ENCODE data around the gene ATP6AP2. TPM values are rescaled to one million over a fixed set of nuclear protein-coding genes. Genes with fewer than 3 reads are reported as not detected.

ATP6AP2 gene
- total RNA-seq, 1 donor from 2014 or later: 85.7 TPM

DNA sequence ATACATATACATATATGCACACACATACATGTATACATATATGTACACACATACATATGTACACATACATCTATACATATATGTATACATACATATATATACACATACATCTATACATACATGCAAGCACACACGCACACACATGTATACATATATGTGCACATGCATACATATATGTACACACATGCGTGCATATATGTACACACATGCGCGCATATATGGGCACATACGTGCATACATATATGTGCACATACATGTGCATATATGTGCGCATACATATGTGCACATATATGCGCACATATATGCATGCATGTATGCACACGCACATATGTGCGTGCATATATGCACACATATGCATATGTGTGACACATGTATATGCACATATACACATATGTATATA is 35.2 kb downstream of the ATP6AP2 start:
- no peak for DNase-seq (ENCODE audit: extremely low spot score in 2 of 2)
- H3K4me3 ChIP-seq: no peak overlapping the region
- H3K27me3 ChIP-seq: no peaks in the 10 kb centered on the region
- H3K27ac ChIP-seq: no peak overlapping the region
- H3K4me1 ChIP-seq: no peaks in the 10 kb centered on the region
- H3K9me3 ChIP-seq: no peaks in the 10 kb centered on the region
- intact Hi-C loops (cut with DNase I): no loop called here
- TF ChIP-seq POLR2AphosphoS5 (IDR thresholded peaks at IDR 0.05; ENCODE audit: insufficient read depth in 1 of 2, low read depth in 1 of 2) (no peak), POLR2A (IDR thresholded peaks at IDR 0.05) (no peak)
- TF ChIP-seq, protein P1, sequence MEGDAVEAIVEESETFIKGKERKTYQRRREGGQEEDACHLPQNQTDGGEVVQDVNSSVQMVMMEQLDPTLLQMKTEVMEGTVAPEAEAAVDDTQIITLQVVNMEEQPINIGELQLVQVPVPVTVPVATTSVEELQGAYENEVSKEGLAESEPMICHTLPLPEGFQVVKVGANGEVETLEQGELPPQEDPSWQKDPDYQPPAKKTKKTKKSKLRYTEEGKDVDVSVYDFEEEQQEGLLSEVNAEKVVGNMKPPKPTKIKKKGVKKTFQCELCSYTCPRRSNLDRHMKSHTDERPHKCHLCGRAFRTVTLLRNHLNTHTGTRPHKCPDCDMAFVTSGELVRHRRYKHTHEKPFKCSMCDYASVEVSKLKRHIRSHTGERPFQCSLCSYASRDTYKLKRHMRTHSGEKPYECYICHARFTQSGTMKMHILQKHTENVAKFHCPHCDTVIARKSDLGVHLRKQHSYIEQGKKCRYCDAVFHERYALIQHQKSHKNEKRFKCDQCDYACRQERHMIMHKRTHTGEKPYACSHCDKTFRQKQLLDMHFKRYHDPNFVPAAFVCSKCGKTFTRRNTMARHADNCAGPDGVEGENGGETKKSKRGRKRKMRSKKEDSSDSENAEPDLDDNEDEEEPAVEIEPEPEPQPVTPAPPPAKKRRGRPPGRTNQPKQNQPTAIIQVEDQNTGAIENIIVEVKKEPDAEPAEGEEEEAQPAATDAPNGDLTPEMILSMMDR (IDR thresholded peaks at IDR 0.05): no peak
- no peaks in the 10 kb centered on the region for H3K36me3 ChIP-seq

DNA sequence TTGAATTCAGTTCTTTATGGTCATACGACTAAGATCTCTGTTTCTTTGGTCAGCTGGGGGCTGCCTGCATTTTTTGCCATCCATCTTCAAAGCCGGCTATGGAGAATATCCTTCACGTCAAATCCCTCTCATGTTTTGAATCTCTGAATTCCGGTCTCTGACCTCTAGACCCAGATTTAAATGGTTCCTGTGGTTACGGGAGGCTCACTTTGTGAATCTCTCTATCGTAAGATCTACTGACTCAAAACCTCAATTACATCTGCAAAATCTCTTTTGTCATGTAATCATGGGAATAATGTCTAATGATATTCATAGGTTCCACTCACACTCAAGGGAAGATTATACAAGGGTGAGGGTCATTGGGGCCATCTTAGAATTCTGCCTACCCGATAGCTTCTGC is 36.8 kb downstream of the ATP6AP2 start:
- H3K4me1 ChIP-seq: no peaks in the 10 kb centered on the region
- no peaks in the 10 kb centered on the region for H3K36me3 ChIP-seq
- TF ChIP-seq POLR2A (IDR thresholded peaks at IDR 0.05): no peak
- no peak for TF ChIP-seq POLR2AphosphoS5 (IDR thresholded peaks at IDR 0.05; ENCODE audit: insufficient read depth in 1 of 2, low read depth in 1 of 2)
- TF ChIP-seq, protein P1 (IDR thresholded peaks at IDR 0.05): no peak
- no peak overlapping the region for H3K4me3 ChIP-seq
- no peak overlapping the region for H3K27ac ChIP-seq
- no peaks in the 10 kb centered on the region for H3K9me3 ChIP-seq
- intact Hi-C loops (cut with DNase I): no loop called here
- DNase-seq (ENCODE audit: extremely low spot score in 2 of 2): no peak
- H3K27me3 ChIP-seq: no peaks in the 10 kb centered on the region

DNA sequence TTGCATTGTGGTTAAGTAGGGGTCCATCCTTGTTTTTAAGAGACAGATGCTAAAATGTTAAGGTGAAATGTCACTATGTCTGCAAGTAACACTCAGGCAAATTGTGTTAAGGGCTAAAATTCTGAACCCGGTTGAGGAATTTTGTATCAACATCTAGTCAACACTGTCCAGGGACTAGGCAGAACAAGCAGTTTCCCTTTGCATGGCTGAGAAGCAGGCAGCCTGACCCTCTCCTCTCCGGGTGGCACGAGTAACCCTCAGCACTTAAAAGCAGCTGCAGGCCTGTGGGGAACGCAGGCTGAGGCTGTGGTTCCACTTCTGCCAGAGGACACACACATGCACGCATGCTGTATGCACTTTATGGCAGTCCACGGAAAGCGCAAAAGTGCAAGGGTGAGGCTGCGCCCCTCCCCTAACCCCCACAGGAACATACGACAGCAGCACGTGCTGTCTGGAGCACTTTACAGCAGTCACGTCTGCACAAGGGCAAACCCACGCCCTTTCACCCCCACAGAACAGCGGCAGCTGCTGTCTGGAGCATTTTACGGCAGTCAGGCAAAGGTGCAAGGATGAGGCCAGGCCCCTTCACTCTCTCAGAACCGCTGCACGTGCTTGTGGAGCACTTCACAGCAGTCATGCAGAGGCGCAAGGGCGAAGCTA is 41.8 kb downstream of the ATP6AP2 start:
- TF ChIP-seq POLR2A (IDR thresholded peaks at IDR 0.05) (no peak), POLR2AphosphoS5 (IDR thresholded peaks at IDR 0.05; ENCODE audit: insufficient read depth in 1 of 2, low read depth in 1 of 2) (no peak)
- TF ChIP-seq, protein P1 (IDR thresholded peaks at IDR 0.05): no peak
- Histone ChIP-seq H3K4me3 (no peak overlapping the region), H3K4me1 (no peaks in the 10 kb centered on the region), H3K36me3 (peaks cover 0 to 8% of the 10 kb centered on the region in 2 donors), H3K27ac (no peak overlapping the region), H3K9me3 (no peaks in the 10 kb centered on the region), H3K27me3 (no peaks in the 10 kb centered on the region)
- intact Hi-C loops (cut with DNase I): no loop called here
- DNase-seq (ENCODE audit: extremely low spot score in 2 of 2): no peak

DNA sequence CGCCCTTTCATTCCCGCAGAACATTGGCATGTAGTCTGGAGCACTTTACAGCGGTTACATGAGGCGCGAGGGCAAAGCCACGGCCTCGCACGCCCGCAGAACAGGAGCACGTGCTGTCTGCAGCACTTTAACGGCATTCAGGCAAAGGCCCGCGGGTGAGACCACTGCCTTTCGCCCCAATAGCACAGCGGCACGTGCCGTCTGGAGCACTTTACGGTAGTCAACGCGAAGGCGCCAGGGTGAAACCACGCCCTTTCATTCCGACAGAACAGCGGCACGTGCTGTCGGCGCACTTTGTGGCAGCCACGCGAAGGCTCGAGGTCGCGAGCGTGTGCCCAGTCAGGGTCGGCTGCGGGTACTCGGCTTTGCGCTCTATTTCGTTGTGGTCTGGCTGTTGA is 42.4 kb downstream of the ATP6AP2 start, which contains the start of gene MPC1L:
Gene MPC1L (plus strand): TSS at position 290 of the 398 bp plus-strand sequence. CDS start 138 bp downstream, outside the sequence.
- H3K27ac ChIP-seq: no peak within 1 kb of the TSS
- no peaks in the 10 kb centered on the region for H3K4me1 ChIP-seq
- no peaks in the 10 kb centered on the region for H3K9me3 ChIP-seq
- H3K4me3 ChIP-seq: no peak within 1 kb of the TSS
- intact Hi-C loops (cut with DNase I): no loop called here
- no peaks in the 10 kb centered on the region for H3K27me3 ChIP-seq
- peaks cover 0 to 13% of the 10 kb centered on the region in 2 donors for H3K36me3 ChIP-seq
- TF ChIP-seq POLR2A (IDR thresholded peaks at IDR 0.05) (no peak), POLR2AphosphoS5 (IDR thresholded peaks at IDR 0.05; ENCODE audit: insufficient read depth in 1 of 2, low read depth in 1 of 2) (no peak)
- TF ChIP-seq, protein P1 (IDR thresholded peaks at IDR 0.05): no peak
- no peak for DNase-seq (ENCODE audit: extremely low spot score in 2 of 2)

DNA sequence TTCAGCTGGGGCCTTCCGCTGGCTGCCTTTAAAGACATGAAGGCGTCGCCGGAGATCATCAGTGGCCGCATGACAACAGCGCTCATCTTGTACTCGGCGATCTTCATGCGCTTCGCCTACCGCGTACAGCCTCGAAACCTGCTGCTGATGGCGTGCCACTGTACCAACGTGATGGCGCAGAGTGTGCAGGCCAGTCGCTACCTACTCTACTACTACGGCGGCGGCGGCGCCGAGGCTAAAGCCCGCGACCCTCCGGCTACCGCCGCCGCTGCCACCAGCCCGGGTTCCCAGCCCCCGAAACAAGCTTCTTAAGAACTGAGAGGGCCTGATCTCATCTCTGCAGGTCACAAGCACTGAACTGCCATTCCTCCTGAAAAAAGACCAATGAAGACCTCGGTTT is 42.9 kb downstream of the ATP6AP2 start:
- intact Hi-C loops (cut with DNase I): no loop called here
- Histone ChIP-seq H3K36me3 (peaks cover 0 to 19% of the 10 kb centered on the region in 2 donors), H3K27me3 (no peaks in the 10 kb centered on the region), H3K4me3 (no peak overlapping the region), H3K9me3 (no peaks in the 10 kb centered on the region), H3K4me1 (no peaks in the 10 kb centered on the region), H3K27ac (no peak overlapping the region)
- TF ChIP-seq POLR2A (IDR thresholded peaks at IDR 0.05) (no peak), POLR2AphosphoS5 (IDR thresholded peaks at IDR 0.05; ENCODE audit: insufficient read depth in 1 of 2, low read depth in 1 of 2) (no peak)
- TF ChIP-seq, protein P1 (IDR thresholded peaks at IDR 0.05): no peak
- DNase-seq (ENCODE audit: extremely low spot score in 2 of 2): no peak
